A549 (cell line): ENCODE data around the gene FARP2.
"Not testable (repeated sequence)": the region's sequence is repeated elsewhere in the genome, so short reads cannot be mapped to it uniquely, and the experiment has no call there.

Source experiments
- CHD2 ChIP-seq: fragments of 150-350 bp; IDR thresholded peaks from 2 replicates; pipeline ENCODE4 v1.6.1; 2014; ENCODE audit warnings: low read length; ENCODE audit not compliant: partially characterized antibody
- CTCF ChIP-seq: fragments of >200 bp; sonication (Bioruptor Twin); formaldehyde crosslinking; IDR thresholded peaks from 3 replicates; pipeline ENCODE4 v1.5.1; 2016
- EHMT2 ChIP-seq: fragments of 200-600 bp; sonication (generic); IDR thresholded peaks from 2 replicates; pipeline ENCODE4 v1.6.1; 2016; ENCODE audit warnings: antibody characterized with exemption, low read depth, mild to moderate bottlenecking, moderate library complexity
- JUN ChIP-seq, 2 experiments: fragments of >200 bp; sonication (Bioruptor Twin); formaldehyde crosslinking; IDR thresholded peaks; 2 replicates in 1 of 2; 3 replicates in 1 of 2; pipeline ENCODE4 v1.6.1; 2016 to 2017
- MAX ChIP-seq: IDR thresholded peaks from 2 replicates; pipeline ENCODE4 v1.6.1; 2012
- MYC ChIP-seq: IDR thresholded peaks from 2 replicates; pipeline ENCODE4 v1.6.1; 2012; ENCODE audit warnings: mild to moderate bottlenecking, inconsistent platforms, low read length, improper control_type of control experiment, borderline replicate concordance
- POLR2A ChIP-seq: IDR thresholded peaks from 2 replicates; pipeline ENCODE4 v1.6.1; 2012; ENCODE audit warnings: mild to moderate bottlenecking, low read length
- RNF2 ChIP-seq: fragments of 200-600 bp; sonication (generic); IDR thresholded peaks from 2 replicates; pipeline ENCODE4 v1.6.1; 2016; ENCODE audit warnings: low read depth, mild to moderate bottlenecking, antibody characterized with exemption, moderate library complexity, borderline replicate concordance
- USF2 ChIP-seq: fragments of 450-650 bp; IDR thresholded peaks from 2 replicates; pipeline ENCODE4 v1.6.1; 2014; ENCODE audit warnings: antibody characterized with exemption

- not testable (repeated sequence) for TF ChIP-seq MAX; JUN (IDR thresholded peaks at IDR 0.05); MYC; CTCF; CHD2; USF2; POLR2A; EHMT2; RNF2
These were observed 67.4 kb downstream of the FARP2 start for GRCh38 chr2:241423489-241423888.
